Central memory CD4-positive, alpha-beta T cell (primary cell): Measurements from ENCODE around the gene KDM2A.
A peak's percentile ranks its signal among the peaks of the same experiment; 100 is the strongest.
"Not testable (repeated sequence)": the region's sequence is repeated elsewhere in the genome, so short reads cannot be mapped to it uniquely, and the experiment has no call there.

Experiments
- DNase-seq: peaks from one replicate; pipeline ENCODE4 v3.0.0; 2022

KDM2A gene

GRCh38 chr11:67239783-67240575, 120.9 kb downstream of the KDM2A start:
- DNase-seq, result peak; percentile 98

DNA sequence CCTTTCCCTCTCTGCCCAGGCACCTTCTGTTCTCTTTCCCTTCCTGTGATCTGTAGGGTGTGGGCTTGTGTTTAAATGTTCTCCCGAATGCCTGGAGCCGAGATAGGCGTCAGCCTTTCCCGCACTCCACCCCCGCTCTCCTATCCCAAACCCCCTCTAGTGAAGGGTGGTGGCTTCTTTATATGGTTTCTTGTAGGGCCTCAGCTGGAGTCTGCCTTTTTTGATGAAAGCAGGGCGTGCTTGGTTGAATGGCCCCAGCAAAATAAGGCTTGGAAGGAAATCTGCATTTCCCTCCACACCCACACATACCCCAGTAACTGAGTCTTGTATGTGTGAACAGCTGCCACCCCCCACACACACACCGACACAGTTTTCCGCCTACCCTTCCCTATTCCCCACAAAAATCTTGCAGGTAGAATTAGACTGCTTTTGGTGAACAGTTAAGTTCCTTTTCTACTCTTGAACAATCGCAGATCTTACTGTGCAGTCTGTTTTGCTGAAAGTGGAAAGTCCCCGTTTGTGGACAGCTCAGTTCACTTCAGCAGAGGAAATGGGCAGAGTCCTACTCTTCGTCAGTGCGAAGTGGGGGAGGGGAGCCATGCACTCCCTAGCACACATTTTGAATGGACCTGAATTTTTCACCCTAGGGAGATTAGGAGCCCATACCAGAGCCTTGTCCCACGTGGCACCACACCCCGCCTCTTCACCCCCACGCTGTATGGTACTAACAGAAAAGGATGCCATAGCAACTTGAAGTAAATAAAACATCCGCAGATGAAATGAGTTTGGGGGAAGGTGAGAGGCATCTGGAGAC, 121.7 kb downstream of the KDM2A start:
- peak; percentile 86 for DNase-seq

- no peak for DNase-seq
These were observed 123.5 kb downstream of the KDM2A start for GRCh38 chr11:67242548-67242947.

- DNase-seq, result no peak
These were observed 124.0 kb downstream of the KDM2A start for GRCh38 chr11:67243051-67243450.

DNA sequence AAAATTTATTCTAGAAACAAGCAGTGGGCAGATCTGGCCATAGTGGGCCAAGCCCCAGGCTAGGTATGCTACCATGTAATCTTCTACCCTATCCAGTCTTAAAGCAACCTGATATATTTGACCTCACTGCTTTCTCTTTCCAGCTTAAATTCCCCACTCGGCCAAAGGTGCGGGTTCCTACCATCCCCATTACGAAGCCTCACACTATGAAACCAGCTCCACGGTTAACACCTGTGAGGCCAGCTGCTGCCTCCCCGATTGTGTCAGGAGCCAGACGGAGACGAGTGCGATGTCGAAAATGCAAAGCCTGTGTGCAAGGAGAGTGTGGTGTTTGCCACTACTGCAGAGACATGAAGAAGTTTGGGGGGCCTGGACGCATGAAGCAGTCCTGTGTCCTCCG, 126.0 kb downstream of the KDM2A start:
- no peak for DNase-seq

- no peak for DNase-seq
These were observed 129.0 kb downstream of the KDM2A start for GRCh38 chr11:67247946-67248550.

GRCh38 chr11:67248653-67249052, 129.6 kb downstream of the KDM2A start:
- no peak for DNase-seq

DNA sequence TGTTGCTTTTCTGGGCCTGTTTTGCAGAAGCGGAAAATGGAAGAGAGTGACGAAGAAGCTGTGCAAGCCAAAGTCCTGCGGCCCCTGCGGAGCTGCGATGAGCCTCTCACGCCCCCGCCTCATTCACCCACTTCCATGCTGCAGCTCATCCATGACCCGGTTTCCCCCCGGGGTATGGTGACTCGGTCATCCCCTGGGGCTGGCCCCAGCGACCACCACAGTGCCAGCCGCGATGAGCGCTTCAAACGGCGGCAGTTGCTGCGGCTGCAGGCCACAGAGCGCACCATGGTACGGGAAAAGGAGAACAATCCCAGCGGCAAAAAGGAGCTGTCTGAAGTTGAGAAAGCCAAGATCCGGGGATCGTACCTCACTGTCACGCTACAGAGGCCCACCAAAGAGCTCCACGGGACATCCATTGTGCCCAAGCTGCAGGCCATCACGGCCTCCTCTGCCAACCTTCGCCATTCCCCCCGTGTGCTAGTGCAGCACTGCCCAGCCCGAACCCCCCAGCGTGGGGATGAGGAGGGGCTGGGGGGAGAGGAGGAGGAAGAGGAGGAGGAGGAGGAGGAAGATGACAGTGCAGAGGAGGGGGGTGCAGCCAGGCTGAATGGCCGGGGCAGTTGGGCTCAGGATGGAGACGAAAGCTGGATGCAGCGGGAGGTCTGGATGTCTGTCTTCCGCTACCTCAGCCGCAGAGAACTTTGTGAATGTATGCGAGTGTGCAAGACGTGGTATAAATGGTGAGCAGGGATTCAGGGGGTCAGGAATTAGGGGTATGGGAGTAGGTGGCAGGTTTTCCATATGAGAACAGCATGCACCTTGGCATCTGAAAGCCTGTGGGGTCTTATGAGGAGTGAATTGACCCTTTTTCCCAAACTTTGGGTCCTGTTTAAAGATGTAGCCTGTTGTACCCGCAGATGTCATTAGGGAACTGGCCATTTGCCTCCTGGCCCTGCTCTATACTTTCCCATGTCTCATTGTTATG, 131.3 kb downstream of the KDM2A start:
- DNase-seq, result no peak

DNA sequence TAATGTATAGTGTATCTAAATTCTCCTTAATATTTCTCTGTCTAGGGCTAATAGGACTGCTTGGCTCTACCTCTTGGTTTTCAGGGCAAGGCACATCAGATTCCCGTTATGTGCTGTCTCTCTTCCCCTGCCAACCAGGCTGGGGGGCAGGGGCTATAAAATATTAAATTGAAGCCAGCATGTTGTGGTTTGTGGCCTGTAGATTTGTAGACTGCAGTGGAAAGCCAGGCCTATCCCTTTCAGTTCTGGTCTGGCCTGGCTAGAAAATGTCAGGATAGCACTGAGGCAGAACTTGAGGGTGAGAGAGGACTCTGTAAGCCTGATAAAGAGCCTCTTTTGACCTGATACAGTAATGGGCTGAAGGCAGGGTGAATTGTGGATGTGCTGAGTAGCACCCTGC, 132.8 kb downstream of the KDM2A start:
- DNase-seq, result no peak

DNA sequence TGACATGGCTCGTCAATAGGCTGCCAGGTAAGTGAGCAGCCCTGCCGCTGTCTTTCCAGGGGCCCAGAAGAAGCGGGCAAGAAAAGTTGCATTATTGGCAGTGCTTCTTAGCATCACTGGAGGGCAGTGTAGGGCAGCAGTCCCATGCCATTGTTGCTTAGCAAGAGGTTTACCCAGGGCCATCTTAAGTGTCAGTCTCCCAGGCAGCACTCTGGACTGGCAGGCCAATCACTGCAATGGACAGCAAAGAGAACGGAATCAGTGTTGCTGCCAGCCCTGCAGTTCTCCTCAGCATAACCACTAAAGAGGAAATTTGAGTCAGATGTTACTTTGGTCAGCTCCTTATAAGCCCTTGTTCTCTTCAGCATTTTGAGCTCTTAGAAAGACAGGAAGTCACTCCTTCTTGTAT, 133.8 kb downstream of the KDM2A start:
- DNase-seq, result no peak

DNA sequence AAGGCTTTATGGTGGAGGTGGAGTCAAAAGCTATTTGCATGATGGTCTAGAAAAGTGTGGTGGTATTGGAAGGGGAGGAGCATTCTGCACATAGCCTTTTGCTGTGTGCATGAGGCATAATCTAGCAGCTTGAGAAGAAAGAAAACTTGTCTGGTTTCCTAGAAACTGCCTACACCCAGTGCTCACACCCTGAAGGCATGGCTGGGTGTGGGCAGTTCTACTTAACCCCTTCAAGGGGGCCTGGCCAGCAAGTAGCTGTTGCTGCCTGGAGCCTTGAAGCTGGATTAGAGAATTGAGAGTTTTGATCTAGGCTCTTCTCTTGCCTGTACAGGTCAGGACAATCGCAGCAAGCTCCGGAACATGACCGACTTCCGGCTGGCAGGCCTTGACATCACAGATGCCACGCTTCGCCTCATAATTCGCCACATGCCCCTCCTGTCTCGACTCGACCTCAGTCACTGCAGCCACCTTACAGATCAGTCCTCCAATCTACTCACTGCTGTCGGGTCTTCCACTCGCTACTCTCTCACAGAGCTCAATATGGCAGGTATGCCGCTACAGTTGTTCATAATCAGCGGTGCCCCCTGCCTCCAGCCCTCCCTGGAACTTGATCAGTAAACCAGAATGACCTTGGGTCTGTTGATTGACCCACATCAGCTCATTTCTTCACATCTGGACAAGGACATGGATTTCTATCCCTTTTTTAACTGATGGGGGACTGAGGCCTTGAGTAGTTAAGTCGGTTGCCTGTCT, 135.0 kb downstream of the KDM2A start:
- no peak for DNase-seq

- no peak for DNase-seq
These were observed 135.7 kb downstream of the KDM2A start for GRCh38 chr11:67254798-67255197.

DNA sequence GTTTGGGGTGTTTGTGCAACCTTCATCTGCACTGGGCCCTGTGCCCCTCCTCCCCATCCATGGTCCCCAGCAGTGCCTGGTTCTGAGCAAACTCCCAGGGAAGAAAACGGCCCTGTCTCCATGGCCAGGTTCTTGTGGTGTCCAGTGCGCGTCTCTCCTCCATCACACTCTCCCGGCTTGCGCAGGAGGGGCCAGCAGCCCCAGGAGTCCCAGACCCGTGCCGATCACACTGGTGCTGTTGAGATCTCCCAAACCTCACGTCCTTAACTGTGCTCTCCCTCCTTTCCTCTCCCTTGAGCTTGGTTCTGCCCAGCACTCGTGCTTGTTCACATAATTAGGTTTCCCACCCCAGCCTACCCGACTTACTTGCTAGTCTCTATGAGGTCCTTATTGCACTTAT, 136.3 kb downstream of the KDM2A start:
- no peak for DNase-seq

GRCh38 chr11:67255864-67256263, 136.8 kb downstream of the KDM2A start:
- no peak for DNase-seq

- DNase-seq, result no peak
These were observed 137.5 kb downstream of the KDM2A start for GRCh38 chr11:67256477-67257135.

DNA sequence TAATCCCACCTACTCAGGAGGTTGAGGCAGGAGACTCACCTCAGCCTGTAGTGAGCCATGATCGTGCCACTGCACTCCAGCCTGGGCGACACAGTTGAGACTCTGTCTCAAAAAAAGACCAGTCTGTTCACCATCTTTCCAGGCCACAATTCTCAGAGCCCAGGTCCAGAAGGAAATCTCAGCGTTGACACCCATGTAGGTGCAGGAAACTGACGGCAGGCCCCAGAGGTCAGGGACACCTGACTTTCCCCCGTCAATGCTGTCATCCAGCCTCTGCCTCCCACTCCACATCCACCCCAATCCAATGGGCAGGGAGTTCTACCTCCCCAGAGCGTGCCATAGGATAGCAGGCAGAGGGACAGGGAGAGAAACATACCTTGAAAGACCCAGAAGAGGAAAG, 141.3 kb downstream of the KDM2A start:
- DNase-seq, result no peak

- DNase-seq, result not testable (repeated sequence)
These were observed 142.0 kb downstream of the KDM2A start for GRCh38 chr11:67260885-67261639.

DNA sequence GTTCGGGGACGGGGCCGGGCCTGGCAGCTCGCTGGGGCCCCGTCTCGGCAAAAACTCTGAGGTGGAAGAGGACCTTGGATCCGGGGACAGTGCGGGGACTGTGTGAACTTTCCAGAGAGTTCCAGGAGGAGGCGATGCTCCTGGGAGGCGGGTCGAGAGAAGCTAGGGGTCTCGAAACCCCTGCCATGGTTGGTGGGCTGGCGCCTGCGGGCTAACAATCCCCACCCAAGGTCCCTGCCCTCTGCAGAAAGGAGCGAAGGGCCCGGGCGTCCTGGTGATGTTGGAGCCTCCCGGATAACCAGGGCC, 142.5 kb downstream of the KDM2A start:
- no peak for DNase-seq

DNA sequence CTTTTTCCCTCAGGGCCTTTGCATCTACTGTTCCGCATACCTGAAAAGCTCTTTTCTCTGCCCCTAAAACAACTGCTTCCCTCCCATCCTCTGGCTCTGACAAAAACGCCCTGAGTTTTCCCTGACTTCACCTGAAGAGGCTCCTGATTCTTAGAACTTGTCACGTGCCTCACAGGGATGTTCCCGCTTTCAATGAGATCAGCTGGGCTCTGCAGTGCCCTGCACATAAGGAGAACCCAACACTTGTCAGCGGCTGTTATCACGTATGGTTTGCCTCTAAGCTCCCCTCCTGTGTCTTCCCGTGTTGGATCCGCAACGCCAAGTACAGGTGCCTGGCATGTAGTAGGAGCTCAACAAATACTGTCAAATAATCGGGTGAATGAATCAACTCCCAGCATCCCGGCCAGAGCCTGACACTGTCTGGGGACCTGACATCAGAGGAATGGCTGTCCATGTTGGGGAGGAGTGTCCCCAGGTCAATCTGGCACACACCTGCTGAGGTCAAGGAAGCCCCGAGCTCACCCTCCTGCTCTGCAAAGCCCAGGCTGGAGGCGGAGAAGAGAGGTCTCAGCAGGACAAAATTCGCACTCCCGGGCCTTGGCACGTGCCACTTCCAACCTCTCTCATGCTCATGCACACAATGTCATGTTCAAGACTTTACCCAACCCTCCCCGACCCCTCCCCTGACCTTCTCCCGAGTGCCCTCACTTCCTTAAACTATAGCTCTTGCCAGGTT, 143.1 kb downstream of the KDM2A start:
- no peak for DNase-seq
